Suprapubic skin (tissue), 4 donors: ENCODE data around the gene BRD3OS. TPM values are rescaled to one million over a fixed set of nuclear protein-coding genes. Genes with fewer than 3 reads are reported as not detected.

Experiments used
- DNase-seq, 2 donors: peaks; one replicate each; pipeline ENCODE4 v3.0.0-alpha.2; 2019; ENCODE audit warnings: low spot score in 2 of 2
- H3K27ac ChIP-seq: fragments of 200-600 bp; sonication (generic); one replicate; pipeline ENCODE4 v1.5.1; 2019
- H3K27me3 ChIP-seq: fragments of 200-600 bp; sonication (generic); one replicate; pipeline ENCODE4 v1.5.1; 2019
- H3K36me3 ChIP-seq: fragments of 200-600 bp; sonication (generic); one replicate; pipeline ENCODE4 v1.5.1; 2019
- H3K4me1 ChIP-seq: fragments of 200-600 bp; sonication (generic); one replicate; pipeline ENCODE4 v1.5.1; 2019
- H3K4me3 ChIP-seq: fragments of 200-600 bp; sonication (generic); one replicate; pipeline ENCODE4 v1.5.1; 2019; ENCODE audit warnings: mild to moderate bottlenecking
- H3K9me3 ChIP-seq: fragments of 200-600 bp; sonication (generic); one replicate; pipeline ENCODE4 v1.5.1; 2019
- CTCF ChIP-seq, 2 donors: fragments of 200-600 bp in 1 of 2; fragments of 450-650 bp in 1 of 2; sonication (generic) in 1 of 2; IDR thresholded peaks; one replicate each; pipeline ENCODE4 v1.5.1; 2016 to 2019; ENCODE audit warnings: antibody characterized with exemption in 2 of 2, mild to moderate bottlenecking in 1 of 2, moderate library complexity in 1 of 2
- EP300 ChIP-seq: sonication (generic); formaldehyde crosslinking; IDR thresholded peaks from one replicate; pipeline ENCODE4 v1.6.1; 2017; ENCODE audit warnings: antibody characterized with exemption
- POLR2A ChIP-seq, 2 donors: fragments of 450-650 bp; IDR thresholded peaks; one replicate each; pipeline ENCODE4 v1.6.1; 2017; ENCODE audit warnings: antibody characterized with exemption in 2 of 2, mild to moderate bottlenecking in 2 of 2, moderate library complexity in 2 of 2
- POLR2AphosphoS5 ChIP-seq, 3 donors: sonication (generic); formaldehyde crosslinking; IDR thresholded peaks; one replicate each; pipeline ENCODE4 v1.6.1; 2017; ENCODE audit warnings: antibody characterized with exemption in 3 of 3
- WGBS: methylation state at CpG from one replicate; pipeline ENCODE4 v1.1.5; 2018; 5-methylcytosine and 5-hydroxymethylcytosine counted together
- total RNA-seq, 4 donors: library from RNA; depleted of rRNA; stranded (reverse); fragments of >200 nt; gene quantifications; one replicate each; pipeline ENCODE4 v1.1.0, GENCODE V29; 2016

The BRD3OS gene
- total RNA-seq, 4 donors from 2014 or later, result 6.2 to 10.4 (median 9.5) TPM

GRCh38 chr9:134045841-134046544, 20.7 kb downstream of the BRD3OS start:
- 80% methylated on average over 19 of the region's 26 CpGs for WGBS
- no peak for TF ChIP-seq CTCF (IDR thresholded peaks at IDR 0.05)
- no peak for TF ChIP-seq POLR2A (IDR thresholded peaks at IDR 0.05)
- TF ChIP-seq EP300, result no peak
- no peak for TF ChIP-seq POLR2AphosphoS5 (IDR thresholded peaks at IDR 0.05)
- no peak for DNase-seq

GRCh38 chr9:134046894-134047681, 21.8 kb downstream of the BRD3OS start:
- no peak overlapping the region for H3K4me3 ChIP-seq
- H3K27me3 ChIP-seq, result no peaks in the 10 kb centered on the region
- no peaks in the 10 kb centered on the region for H3K9me3 ChIP-seq
- peaks cover 13% of the 10 kb centered on the region for H3K4me1 ChIP-seq
- no peak overlapping the region for H3K27ac ChIP-seq
- 73% methylated on average over 4 of the region's 21 CpGs for WGBS
- TF ChIP-seq POLR2AphosphoS5 (IDR thresholded peaks at IDR 0.05), result no peak
- TF ChIP-seq CTCF (IDR thresholded peaks at IDR 0.05), result no peak
- TF ChIP-seq EP300, result no peak
- TF ChIP-seq POLR2A (IDR thresholded peaks at IDR 0.05), result no peak
- H3K36me3 ChIP-seq, result peaks cover 91% of the 10 kb centered on the region
- DNase-seq, result no peak

More at GRCh38 chr9:134045841-134046544, 20.7 kb downstream of the BRD3OS start:
- H3K27ac ChIP-seq, result no peak overlapping the region
- H3K4me1 ChIP-seq, result peaks cover 20% of the 10 kb centered on the region
- H3K36me3 ChIP-seq, result peaks cover 94% of the 10 kb centered on the region
- no peak overlapping the region for H3K4me3 ChIP-seq
- H3K9me3 ChIP-seq, result no peaks in the 10 kb centered on the region
- H3K27me3 ChIP-seq, result no peaks in the 10 kb centered on the region

GRCh38 chr9:134047868-134048581, 22.7 kb downstream of the BRD3OS start:
- WGBS, result 99% methylated on average over 10 of the region's 53 CpGs
- TF ChIP-seq EP300 (no peak), POLR2A (IDR thresholded peaks at IDR 0.05) (no peak), CTCF (IDR thresholded peaks at IDR 0.05) (no peak), POLR2AphosphoS5 (IDR thresholded peaks at IDR 0.05) (no peak)
- Histone ChIP-seq H3K36me3 (peaks cover 96% of the 10 kb centered on the region), H3K27ac (no peak overlapping the region), H3K27me3 (no peaks in the 10 kb centered on the region), H3K4me1 (peaks cover 13% of the 10 kb centered on the region), H3K4me3 (no peak overlapping the region), H3K9me3 (no peaks in the 10 kb centered on the region)
- no peak for DNase-seq

GRCh38 chr9:134048582-134048968, 23.3 kb downstream of the BRD3OS start:
- Histone ChIP-seq H3K36me3 (peaks cover 96% of the 10 kb centered on the region), H3K9me3 (no peaks in the 10 kb centered on the region), H3K27ac (no peak overlapping the region), H3K27me3 (no peaks in the 10 kb centered on the region), H3K4me3 (no peak overlapping the region), H3K4me1 (peaks cover 13% of the 10 kb centered on the region)
- no peak for DNase-seq
- TF ChIP-seq CTCF (IDR thresholded peaks at IDR 0.05) (no peak), EP300 (no peak), POLR2AphosphoS5 (IDR thresholded peaks at IDR 0.05) (no peak), POLR2A (IDR thresholded peaks at IDR 0.05) (no peak)
- WGBS, result 100% methylated on average over 7 of the region's 12 CpGs
